Activated CD4-positive, alpha-beta T cell treated with anti-CD3 and anti-CD28 coated beads, Interleukin-10, Interleukin-2, amounts not matched to agents 100 ng/mL and 50 ng/mL, durations not matched to agents 16 hours and 8 hours (primary cell): ENCODE measurements around the gene ARHGEF2.
"Not testable (repeated sequence)": the region's sequence is repeated elsewhere in the genome, so short reads cannot be mapped to it uniquely, and the experiment has no call there.

Experiments
- DNase-seq: peaks from one replicate; pipeline ENCODE4 v3.0.0-alpha.2; 2020

The ARHGEF2 gene

GRCh38 chr1:155941845-155942531, 36.4 kb downstream of the ARHGEF2 start:
- DNase-seq = no peak

DNA sequence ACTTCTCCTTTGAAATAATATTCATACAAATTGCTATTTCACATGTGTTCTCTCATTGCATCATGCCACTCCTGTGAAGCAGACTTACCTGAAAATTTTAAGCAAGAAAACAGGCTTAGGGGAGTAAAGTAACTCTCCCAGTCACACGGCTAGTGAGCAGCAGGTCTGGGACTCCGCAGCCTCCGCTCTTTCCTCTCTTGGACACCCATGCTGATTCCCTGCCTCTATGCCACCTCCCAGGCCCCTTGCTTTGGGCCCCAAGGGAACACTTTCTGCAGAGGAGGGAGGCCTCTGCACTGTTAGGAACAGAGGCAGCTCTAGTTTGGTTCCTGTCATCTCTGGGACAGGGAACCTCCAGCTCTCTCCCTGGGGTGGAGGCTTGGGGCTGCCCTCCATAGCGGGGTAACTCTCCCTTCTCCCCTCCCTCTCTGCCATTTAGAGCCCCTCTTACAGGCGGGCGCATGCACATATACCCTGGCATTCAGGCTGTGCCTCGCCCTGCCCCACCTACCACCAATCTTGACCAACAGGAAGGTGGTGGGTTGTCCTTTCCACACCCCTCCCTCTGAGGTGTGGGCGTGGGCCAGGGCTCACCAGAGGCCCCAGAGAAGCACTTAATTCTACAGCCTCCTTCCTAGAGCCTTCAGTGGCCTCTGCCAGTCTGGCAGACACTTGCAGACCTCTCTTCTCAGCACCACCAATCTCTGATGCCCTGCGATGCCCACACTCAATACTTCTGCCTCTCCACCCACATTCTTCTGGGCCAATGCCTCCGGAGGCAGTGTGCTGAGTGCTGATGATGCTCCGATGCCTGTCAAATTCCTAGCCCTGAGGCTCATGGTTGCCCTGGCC, 37.1 kb downstream of the ARHGEF2 start, which contains the start of gene RXFP4:
Gene RXFP4 (plus strand): TSS at position 646 of the 852 bp plus-strand sequence. CDS start 72 bp downstream, at position 718.
- no peak for DNase-seq

- no peak for DNase-seq
Measured at GRCh38 chr1:155940482-155940992, 37.8 kb downstream of the ARHGEF2 start.

- peak; percentile 76 for DNase-seq
Measured at GRCh38 chr1:155938220-155938627, 40.1 kb downstream of the ARHGEF2 start.

- DNase-seq = no peak
Measured at GRCh38 chr1:155934936-155935590, 43.3 kb downstream of the ARHGEF2 start.

- DNase-seq = peak; percentile 98
Measured at GRCh38 chr1:155934097-155934935, 44.0 kb downstream of the ARHGEF2 start, which contains the start of gene KHDC4. KHDC4 (minus strand) TSS chr1:155934413; CDS start chr1:155934373, 40 bp downstream.

DNA sequence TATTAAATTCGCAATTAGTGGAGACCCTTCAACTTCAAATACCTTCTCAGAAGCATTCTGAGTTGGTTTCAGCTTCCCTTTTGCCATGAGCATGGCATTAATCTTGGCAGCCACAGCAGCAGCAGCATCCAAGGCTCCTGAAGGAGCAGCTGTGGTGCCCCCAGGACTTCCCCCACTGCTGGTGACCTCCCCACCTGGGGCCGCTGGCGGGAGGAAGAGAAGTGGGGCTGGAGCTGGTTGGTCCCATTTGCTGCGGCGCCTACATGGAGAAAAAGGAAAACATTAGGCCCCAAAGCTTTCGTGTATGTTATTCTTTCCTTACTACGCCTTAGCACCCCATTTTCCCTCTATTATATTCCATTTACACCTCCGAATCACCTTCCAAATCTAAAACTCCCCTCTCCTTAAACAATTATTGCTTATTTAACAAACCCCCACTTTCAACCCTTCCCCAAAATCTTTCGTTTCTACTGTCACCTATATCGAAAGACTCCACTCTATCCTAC, 44.7 kb downstream of the ARHGEF2 start:
- no peak for DNase-seq

DNA sequence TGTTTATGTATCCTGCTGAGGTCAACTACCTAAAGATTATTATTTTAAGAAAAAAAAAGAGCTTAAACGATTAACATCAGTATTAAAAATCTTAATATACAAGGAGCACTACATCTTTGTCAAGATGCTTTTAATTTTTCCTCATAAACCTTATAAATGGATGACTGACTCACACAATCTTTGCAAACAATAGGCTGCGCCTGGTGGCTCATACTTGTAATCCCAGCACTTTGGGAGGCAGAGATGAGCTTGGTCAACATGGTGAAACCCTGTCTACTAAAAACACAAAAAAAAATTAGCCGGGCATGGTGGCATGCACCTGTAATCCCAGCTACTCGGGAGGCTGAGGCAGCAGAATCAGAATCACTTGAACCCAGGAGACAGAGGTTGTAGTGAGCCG, 45.9 kb downstream of the ARHGEF2 start:
- DNase-seq = no peak

DNA sequence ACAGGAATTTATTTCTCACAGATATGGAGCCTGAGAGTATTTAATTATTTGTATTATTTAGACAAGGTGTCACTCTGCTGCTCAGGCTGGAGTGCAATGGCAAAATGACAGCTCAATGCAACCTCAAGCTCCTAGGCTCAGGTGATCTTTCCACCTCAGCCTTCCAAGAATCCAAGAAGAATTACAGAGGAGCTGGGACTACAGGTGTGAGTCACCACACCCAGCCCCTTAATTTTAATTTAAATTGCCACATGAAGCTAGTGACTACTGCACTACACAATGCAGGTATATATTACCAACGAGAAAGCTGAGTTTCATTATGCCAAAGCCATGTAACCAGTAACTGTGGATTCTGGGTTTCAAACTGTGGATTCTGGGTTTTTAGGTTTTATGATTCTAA, 46.3 kb downstream of the ARHGEF2 start:
- DNase-seq = no peak

GRCh38 chr1:155931332-155932038, 46.9 kb downstream of the ARHGEF2 start:
- no peak for DNase-seq

DNA sequence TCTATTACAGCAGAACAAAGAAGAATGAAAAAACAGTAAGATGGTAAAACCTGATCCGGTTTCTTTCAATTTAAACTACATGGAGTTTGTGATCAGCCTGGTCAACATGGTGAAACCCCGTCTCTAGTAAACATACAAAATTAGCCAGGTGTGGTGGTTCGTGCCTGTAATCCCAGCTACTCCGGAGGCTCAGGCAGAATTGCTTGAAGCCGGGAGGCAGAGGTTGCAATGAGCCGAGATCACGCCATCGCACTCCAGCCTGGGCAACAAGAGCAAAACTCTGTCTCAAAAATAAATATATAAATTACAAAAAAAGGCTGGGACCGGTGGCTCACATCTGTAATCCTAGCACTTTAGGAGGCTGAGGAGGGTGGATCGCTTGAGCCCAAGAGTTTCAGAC, 47.6 kb downstream of the ARHGEF2 start:
- not testable (repeated sequence) for DNase-seq

DNA sequence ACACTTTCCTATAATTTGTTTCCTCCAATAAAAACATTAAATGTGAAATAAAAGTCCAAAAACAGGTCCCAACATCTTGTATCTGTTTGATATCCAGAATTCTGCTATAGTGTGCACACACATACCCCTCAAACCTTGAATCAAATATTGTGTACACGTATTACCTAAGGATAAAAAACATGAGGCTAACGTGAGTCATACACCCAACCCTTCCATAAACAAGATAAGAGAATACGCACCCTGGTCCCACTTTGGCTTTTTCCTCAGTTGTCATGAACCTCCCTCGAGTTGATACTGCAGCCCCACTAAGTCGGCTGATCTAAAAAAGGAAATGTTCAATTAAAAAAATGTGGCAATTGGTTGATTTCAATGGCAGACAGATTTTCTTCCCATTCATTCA, 49.3 kb downstream of the ARHGEF2 start:
- no peak for DNase-seq

DNA sequence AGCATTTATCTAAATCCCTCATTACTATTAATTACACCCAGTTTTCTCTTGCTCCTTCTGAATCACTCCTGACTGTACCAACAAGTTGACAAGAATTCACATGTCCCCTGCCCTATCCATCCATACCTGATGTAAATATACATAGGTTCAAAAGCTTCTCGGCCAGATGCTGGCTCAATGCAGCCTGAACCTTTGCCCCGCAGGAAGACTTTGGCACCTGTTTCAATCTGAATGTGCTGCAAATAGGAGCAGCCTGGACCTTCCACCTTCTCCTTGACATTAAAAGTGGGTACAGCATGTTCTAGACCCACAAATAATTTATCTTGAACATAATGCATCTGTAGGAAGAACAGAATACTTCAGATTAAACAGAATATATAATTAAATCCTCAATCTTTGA, 52.8 kb downstream of the ARHGEF2 start:
- no peak for DNase-seq

GRCh38 chr1:155920717-155921116, 57.6 kb downstream of the ARHGEF2 start:
- DNase-seq = no peak

GRCh38 chr1:155919801-155920200, 58.5 kb downstream of the ARHGEF2 start:
- no peak for DNase-seq

DNA sequence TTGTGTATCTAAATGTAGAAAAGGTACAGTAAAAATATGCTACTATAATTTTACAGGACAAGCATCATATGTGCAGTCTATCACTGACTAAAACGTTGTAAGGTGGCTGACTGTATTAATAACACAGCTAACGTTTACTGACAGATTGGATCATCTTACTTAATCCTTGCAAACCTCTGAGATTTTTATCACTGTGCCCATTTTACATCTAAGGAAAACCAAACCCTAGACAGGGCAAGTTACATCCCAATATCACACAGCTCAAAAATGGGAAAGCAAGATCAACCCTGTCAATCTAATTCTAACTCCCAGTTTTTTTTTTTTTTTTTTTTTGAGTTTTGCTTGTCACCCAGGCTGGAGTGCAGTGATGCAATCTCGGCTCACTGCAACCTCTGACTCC, 59.7 kb downstream of the ARHGEF2 start:
- no peak for DNase-seq

DNA sequence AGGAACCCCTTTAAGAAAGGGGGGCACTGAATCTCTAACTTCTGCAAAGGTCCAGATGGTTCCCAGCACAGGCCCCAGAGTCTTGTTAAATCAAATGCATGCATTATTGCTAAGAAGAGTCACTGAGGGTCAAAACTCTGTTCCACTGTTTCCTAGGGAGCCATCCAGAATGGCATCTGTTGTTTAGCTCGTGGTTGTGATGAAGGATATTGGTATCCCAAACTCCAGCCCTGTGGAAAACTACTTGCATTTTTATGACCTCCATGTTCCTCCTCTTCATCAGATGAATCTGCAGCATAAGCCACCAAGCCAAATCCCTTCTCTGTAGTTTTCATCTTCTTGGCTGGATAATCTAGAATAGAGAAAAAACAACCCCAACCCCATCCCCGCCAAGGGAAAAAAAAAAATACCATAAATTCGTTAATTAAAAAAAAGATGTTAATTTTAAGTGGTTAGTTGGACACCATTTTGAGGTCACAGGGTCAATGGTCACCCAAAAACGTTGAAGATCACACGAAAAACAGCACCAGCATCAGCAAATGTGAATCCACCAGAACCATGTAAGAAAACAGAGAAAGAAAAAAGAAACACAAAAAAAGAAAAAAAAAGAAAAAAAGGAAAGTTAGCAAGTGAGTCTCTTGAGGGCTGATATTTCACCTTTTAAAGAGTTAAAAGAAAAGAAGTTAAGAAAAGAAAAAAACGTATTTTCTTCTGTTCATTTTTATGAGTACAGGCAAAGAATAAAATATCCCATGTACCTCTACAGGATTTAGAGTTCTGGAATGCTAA, 64.2 kb downstream of the ARHGEF2 start:
- no peak for DNase-seq

DNA sequence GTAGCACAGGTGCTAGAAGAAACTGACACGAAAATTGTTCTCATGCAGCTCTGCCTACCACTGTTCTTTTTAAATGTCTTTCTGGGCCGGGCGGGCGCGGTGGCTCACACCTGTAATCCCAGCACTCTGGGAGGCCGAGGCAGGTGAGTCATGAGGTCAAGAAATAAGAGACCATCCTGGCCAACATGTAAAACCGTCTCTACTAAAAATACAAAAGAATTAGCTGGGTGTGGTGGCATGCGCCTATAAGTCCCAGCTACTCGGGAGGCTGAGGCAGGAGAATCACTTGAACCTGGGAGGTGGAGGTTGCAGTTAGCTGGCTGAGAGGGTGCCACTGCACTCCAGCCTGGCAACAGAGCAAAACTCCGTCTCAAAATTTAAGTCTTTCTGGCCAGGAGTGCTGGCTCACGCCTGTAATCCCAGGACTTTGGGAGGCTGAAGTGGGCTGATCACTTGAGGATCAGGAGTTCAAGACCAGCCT, 66.3 kb downstream of the ARHGEF2 start:
- no peak for DNase-seq

DNA sequence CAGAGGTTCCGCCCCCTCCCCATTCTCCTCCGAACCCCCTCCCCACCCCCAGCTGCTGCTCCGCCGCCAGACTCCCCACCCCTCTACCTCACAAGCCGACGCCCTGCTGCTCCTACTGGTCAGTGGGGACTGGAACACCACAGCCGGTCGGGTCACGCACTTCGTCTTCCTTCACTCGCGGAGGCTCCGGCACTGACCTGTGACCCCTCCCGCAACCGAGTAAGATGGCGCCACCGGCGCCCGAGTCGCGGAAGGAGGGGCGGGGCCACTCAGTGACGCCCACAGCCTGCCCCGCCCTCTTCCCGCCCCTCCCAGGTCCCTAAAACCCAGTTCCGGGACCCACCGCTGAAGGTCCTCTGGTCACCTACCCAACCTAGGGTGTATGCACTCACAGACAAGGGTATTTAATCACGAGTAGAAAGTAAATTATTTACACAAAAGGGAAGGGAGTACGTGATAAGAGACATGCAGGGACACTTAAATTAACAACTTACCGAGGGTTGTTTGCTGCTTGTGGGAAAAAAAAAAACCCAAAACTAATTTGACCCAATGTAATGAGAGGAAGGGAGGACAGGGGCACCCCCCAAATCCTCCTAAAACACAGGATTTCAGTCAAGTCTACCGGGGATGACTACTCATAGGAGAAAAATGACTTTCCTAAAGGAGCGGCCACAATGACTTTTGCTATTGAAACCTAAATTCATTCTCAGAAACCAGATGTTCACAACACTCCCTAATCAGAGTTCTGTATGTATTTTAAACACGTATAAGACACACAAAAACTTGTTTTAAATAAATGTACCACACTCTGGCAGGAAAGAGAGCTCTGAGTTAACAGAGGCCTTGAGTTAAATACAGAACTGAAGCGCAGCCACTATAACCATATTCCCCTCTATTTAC, 66.9 kb downstream of the ARHGEF2 start, which contains the start of gene RIT1:
Gene RIT1 (minus strand): TSS at position 194 of the 900 bp plus-strand sequence. CDS start 588 bp downstream, outside the sequence.
- DNase-seq = peak; percentile 92
